ENCODE data around the gene ELMOD1.
A peak's percentile ranks its signal among the peaks of the same experiment; 100 is the strongest.

ELMOD1 gene

GRCh38 chr11:107587306-107587979, 3.5 kb upstream of the ELMOD1 start:
- no peak for DNase-seq

- peak; percentile 44 for DNase-seq
Measured at GRCh38 chr11:107591378-107592230, 657 bp downstream of the ELMOD1 start.

- DNase-seq = no peak
Measured at GRCh38 chr11:107592231-107592590, 1.3 kb downstream of the ELMOD1 start.

DNA sequence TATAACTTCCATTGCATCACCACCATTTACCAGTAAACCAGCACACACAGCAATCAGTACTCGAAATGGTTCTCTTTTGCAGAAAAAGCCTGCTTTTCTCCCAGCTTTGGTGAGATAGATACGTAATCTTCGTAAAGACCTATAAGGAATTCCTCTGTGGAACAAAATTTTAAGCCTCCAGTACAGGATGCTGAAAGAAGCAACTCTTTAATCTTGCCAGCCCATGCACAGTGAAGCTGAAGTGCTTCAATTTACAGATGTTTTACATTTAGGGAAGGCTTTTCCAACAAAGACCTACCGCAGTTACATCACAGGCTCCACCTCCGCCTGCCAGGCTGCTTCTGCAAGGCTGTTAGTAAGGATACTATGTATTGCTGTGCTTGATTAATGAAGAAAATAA, 1.9 kb downstream of the ELMOD1 start:
- DNase-seq = no peak

- no peak for DNase-seq
Measured at GRCh38 chr11:107593951-107594350, 3.0 kb downstream of the ELMOD1 start.

- DNase-seq = no peak
Measured at GRCh38 chr11:107594736-107595135, 3.8 kb downstream of the ELMOD1 start.

GRCh38 chr11:107598225-107599139, 7.5 kb downstream of the ELMOD1 start:
- peak; percentile 8 for DNase-seq

- no peak for DNase-seq
Measured at GRCh38 chr11:107605061-107606006, 14.4 kb downstream of the ELMOD1 start.

GRCh38 chr11:107606141-107606540, 15.2 kb downstream of the ELMOD1 start:
- no peak for DNase-seq

DNA sequence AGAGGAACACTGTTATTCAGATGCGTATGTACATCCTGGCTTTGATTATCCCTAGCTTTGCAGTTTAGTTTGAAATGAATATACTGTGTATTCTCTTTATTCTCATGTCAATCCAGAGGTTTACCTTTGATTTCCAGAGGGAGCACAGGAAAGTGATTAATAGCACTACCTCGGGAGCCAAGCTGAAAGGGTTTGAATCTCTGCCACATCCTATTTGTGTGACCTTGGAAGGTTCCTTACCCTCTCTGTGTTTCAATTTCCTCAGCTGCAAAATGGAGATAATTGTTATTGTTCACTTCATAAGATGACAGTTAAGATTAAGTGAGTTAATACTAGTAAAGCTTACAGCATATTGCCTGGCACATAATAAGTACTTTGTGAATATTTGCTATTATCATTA, 17.9 kb downstream of the ELMOD1 start:
- DNase-seq = no peak

DNA sequence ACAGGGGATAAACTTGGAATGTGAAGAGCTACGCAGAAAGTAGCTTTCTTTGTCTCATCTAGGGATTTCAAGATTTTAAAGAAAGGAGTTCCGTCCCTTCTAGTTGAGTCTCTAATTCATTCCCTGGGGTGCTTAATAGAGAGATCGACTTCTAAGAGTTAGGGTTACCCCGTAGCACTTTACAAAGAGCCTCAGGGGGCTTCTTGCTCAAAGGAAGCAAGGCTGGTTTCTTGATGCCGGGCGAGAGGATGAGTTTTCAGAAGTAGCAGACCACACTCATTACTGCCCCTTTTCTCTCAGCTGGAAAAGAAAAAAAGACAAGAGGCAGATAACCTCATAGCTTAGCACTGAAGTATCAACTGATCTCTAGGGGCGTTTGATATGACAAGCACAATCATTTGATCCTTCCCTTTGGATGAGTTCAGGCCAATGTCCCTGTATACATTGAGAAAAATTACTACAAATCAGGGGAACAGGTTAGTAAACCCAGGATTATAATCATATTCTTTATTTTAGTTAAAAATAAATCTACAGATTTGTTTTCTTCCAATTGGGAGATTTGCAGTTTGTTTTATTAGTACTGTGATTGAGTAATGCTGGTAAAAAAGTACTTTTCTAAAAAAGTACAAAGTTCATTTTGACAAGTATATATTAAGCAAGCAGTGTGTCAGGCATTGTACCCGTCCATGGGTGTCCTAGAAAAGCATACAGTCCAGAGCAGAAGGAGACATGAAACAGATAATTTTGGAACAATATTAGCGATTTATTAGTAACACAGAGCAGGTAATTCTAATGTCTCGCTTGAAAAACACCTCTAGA, 18.7 kb downstream of the ELMOD1 start:
- no peak for DNase-seq

DNA sequence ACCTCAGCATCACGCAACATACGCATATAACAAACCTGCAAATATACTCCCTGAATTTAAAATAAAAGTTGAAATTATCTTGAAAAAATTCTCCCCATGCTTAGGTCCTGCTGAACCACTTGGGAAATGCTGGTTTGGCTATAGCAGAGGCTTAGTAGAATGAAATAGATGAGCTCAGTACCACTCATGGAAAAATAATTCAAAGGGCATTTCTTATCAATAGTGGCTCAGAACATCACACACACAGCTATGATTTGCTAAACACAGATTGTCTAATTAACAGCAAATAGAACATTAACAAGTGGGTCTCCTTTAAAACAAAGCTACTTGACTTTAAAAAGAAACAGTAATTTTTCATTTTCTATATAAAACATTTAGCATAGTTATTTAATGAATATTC, 21.5 kb downstream of the ELMOD1 start:
- DNase-seq = no peak

DNA sequence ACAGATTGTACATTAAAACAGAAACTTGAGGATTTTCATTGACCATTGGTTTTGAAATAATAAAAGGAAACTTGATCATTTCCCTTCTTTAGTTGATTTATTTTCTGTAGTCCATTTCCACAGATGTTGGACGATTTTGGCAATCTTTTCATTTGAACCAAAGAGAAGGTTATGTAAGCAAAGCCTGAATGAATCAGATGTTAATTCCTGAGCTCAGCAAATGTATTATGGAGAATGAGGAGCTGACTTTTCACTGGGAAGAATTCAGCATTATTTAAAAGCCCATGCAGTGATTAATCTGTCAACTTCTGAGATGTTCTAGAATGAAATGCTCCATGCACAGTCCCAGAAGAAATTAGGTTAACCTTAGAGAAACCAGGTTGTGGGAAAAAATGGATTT, 29.0 kb downstream of the ELMOD1 start:
- no peak for DNase-seq

DNA sequence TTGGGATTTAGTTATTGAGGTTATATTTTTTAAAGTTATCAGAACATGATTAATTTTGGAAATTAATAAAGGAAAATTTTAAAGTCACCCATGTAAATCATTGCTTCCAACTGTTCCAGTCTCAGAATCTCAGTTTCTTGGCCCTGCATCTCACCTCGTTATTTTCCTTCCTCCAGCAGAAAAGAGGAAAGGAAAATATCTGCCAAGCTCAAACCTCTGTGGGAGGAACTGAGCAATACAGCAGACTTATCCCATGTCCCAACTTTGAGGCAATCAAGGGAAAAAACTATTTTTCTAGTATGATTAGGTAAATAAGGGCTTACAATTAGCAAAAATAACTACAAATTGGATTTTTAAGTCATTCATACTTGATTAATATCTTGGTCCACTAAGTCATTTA, 30.1 kb downstream of the ELMOD1 start:
- no peak for DNase-seq

DNA sequence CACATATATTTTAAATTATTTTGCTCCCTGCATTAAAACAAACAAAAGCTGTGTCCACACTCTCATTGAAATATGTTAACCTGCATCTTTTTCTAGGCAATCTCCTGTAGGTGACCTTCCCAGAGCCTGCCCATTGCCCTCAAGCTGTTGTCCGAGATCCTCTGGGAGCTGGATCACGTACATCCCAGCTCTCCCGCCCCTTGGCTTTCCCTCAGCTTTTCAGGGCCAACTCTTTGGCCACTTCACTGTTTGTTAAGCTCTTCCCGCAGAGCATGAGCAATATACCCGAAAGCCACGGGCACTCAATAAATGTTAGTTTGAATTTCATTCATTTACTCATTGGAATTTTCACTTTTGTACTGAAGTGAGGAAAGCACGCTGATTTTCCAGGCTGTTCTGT, 32.2 kb downstream of the ELMOD1 start:
- no peak for DNase-seq

DNA sequence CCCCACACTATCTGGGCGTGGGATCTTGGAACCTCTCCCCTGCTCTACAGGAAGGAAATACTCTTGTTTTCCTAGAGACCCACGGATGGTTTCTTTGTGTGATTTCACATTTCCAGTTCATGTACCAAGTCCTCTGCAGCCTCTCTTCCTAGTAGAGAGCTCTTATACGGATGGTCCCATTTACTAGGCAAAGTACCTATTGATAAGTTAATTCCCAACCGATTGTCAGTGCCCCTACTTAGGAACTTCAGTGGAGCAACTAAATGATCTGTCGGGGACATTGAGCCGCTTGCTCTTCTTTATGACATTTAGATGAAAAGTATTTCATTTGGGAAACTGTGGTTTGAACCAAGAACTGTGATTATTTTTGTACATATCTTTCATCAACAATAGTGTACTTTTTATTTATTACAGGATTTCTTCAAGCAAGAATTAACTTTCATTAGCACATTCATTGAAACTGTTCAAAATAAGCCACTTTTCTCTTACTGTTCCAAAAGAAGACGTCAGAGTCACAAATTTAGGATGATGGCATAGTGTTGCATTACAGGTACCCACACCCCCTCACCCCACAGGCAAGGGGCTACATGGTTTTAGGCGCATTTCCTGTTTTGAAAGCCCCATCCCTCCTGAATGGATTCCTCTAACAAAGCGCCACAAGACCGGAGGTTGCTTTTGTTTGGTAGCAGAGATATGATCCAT, 34.2 kb downstream of the ELMOD1 start:
- DNase-seq = no peak

GRCh38 chr11:107625685-107625989, 34.7 kb downstream of the ELMOD1 start:
- no peak for DNase-seq

GRCh38 chr11:107631043-107631442, 40.1 kb downstream of the ELMOD1 start:
- DNase-seq = no peak

DNA sequence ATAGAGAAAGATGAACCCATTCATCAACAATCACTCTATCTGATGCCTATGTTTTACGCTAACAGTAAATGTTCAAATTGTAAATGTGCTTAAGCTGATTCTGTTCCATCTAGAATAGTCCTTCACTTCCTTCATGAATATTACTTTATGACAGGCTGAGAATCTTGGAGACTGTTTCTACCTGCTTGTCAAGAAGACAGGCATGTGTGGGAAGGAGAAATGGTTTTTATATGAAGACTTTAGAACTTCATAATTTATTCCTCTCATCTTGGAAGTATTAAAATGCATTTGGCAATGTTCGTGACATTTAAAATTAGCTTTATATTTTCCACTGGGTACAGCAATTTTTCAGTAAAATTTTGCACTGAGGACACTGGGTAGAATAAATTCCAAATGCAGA, 41.0 kb downstream of the ELMOD1 start:
- no peak for DNase-seq

DNA sequence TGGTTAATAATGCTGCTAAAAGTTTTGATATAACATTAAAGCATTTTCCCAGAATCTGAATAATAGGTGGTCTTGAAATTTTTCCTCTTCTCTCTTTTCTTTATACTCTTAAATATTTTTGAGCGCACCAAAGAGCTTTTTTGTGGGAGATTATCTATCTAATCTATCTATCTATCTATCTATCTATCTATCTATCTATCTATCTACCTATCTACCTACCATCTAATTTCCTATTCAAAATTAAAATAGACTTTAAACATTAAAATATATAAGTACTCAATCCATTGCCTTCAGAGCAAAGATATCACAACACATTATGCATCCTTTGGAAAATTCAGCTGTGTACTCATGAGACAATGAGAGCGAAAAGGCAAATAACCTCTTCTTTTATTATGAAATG, 55.8 kb downstream of the ELMOD1 start:
- no peak for DNase-seq

DNA sequence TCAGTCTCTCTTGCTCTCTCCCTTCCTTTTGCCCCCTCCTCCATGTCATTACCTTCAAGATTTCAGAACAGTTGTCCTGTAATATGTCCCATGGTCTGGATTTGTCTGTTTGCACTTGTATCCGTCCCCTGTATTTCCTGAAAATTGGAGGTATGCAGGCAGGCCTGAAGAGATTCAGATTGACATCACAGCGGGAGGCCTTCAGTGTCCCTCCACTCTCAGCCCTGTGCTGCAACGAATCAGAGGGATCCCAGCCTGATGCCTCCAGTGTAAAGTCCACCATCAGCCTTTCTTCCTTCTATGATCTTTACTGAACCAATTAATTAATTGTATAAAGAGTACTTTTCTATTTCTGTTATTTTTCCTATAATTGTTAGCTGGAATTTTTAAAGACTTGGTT, 57.3 kb downstream of the ELMOD1 start:
- DNase-seq = no peak
